ENCODE data around the gene LCK. TPM values are rescaled to one million over a fixed set of nuclear protein-coding genes. Genes with fewer than 3 reads are reported as not detected.

LCK gene
- polyA plus RNA-seq, 3 donors, result 0.15 to 2.2 (median 1.7) TPM

DNA sequence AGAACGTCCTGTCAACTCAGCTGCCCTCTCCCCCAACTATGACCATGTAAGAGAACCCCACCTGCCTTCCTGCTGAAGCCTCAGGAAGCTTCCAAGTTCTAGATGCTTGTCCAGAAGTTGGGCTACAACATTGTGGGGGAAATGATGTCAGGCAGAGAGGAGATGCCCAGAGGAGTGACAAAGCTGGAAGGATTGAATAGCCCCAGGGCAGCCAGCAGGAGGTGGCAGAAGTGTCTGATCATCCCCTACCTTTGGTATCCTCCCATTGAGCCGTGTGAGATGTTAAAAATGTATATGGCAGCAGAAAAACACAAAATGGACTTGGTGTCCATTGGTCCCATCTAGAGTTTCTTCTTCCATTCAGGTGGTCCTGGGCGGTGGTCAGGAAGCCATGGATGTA, 22.3 kb upstream of the LCK start:
- Histone ChIP-seq H3K4me2 (replicated peaks; ENCODE audit: extremely low read depth, low read length, poor library complexity, severe bottlenecking) (no peak overlapping the region), H2AFZ (ENCODE audit: insufficient read depth, low read depth, low read length, poor library complexity, severe bottlenecking) (no peak overlapping the region), H4K20me1 (ENCODE audit: insufficient read depth, low read length) (no peaks in the 10 kb centered on the region), H3K27ac (ENCODE audit: low read depth in 1 of 2, low read length in 2 of 2) (no peak overlapping the region), H3K4me1 (ENCODE audit: control insufficient read depth in 1 of 2, insufficient read depth in 2 of 2, low read length in 2 of 2) (no peaks in the 10 kb centered on the region), H3K4me3 (replicated peaks in 1 of 3; ENCODE audit: low read depth in 2 of 3, low read length in 3 of 3) (no peak overlapping the region), H3K9me3 (replicated peaks in 1 of 2; ENCODE audit: control insufficient read depth in 1 of 2, insufficient read depth in 1 of 2, low read length in 2 of 2) (no peaks in the 10 kb centered on the region), H3K9ac (ENCODE audit: insufficient read depth, low read length, poor library complexity, severe bottlenecking) (no peak overlapping the region), H3K36me3 (replicated peaks in 1 of 2; ENCODE audit: control insufficient read depth in 1 of 2, insufficient read depth in 2 of 2, low read length in 2 of 2) (peaks cover 62 to 82% of the 10 kb centered on the region in 2 donors), H3K27me3 (ENCODE audit: control insufficient read depth in 2 of 2, insufficient read depth in 2 of 2, low read length in 2 of 2) (no peaks in the 10 kb centered on the region), H3K79me2 (ENCODE audit: insufficient read depth, low read length) (peaks cover 2% of the 10 kb centered on the region)
- peak overlapping the region in 1 of 7 donors; percentile 69 for H3K27ac Mint-ChIP-seq
- peaks cover 0 to 2% (median 2%) of the 10 kb centered on the region in 3 donors for H3K27me3 Mint-ChIP-seq (ENCODE audit: low read depth in 3 of 3)
- intact Hi-C loops (cut with micrococcal nuclease), result loop anchor here in 1 of 2 donors (10.0 kb wide), 1 partner anchor 166 kb away; the partner anchor contains the start of gene BSDC1
- peaks cover 4% of the 10 kb centered on the region for H3K4me1 Mint-ChIP-seq
- no peak for DNase-seq
- H3K9me3 Mint-ChIP-seq, result no peaks in the 10 kb centered on the region
- no peak overlapping the region for H3K4me3 Mint-ChIP-seq
- TF ChIP-seq, protein P1, sequence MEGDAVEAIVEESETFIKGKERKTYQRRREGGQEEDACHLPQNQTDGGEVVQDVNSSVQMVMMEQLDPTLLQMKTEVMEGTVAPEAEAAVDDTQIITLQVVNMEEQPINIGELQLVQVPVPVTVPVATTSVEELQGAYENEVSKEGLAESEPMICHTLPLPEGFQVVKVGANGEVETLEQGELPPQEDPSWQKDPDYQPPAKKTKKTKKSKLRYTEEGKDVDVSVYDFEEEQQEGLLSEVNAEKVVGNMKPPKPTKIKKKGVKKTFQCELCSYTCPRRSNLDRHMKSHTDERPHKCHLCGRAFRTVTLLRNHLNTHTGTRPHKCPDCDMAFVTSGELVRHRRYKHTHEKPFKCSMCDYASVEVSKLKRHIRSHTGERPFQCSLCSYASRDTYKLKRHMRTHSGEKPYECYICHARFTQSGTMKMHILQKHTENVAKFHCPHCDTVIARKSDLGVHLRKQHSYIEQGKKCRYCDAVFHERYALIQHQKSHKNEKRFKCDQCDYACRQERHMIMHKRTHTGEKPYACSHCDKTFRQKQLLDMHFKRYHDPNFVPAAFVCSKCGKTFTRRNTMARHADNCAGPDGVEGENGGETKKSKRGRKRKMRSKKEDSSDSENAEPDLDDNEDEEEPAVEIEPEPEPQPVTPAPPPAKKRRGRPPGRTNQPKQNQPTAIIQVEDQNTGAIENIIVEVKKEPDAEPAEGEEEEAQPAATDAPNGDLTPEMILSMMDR (IDR thresholded peaks at IDR 0.05), result no peak
- no CpG with 5 or more reads among the region's 3 CpGs for WGBS (ENCODE audit: insufficient coverage)
- peaks cover 61 to 86% of the 10 kb centered on the region in 2 donors for H3K36me3 Mint-ChIP-seq

GRCh38 chr1:32231843-32232432, 19.1 kb upstream of the LCK start:
- Histone ChIP-seq H3K4me1 (ENCODE audit: control insufficient read depth in 1 of 2, insufficient read depth in 2 of 2, low read length in 2 of 2) (no peaks in the 10 kb centered on the region), H2AFZ (ENCODE audit: insufficient read depth, low read depth, low read length, poor library complexity, severe bottlenecking) (no peak overlapping the region), H3K79me2 (ENCODE audit: insufficient read depth, low read length) (no peaks in the 10 kb centered on the region), H3K27me3 (ENCODE audit: control insufficient read depth in 2 of 2, insufficient read depth in 2 of 2, low read length in 2 of 2) (no peaks in the 10 kb centered on the region), H3K9ac (ENCODE audit: insufficient read depth, low read length, poor library complexity, severe bottlenecking) (no peak overlapping the region), H3K4me2 (replicated peaks; ENCODE audit: extremely low read depth, low read length, poor library complexity, severe bottlenecking) (no peak overlapping the region), H4K20me1 (ENCODE audit: insufficient read depth, low read length) (no peaks in the 10 kb centered on the region), H3K9me3 (replicated peaks in 1 of 2; ENCODE audit: control insufficient read depth in 1 of 2, insufficient read depth in 1 of 2, low read length in 2 of 2) (no peaks in the 10 kb centered on the region), H3K4me3 (replicated peaks in 1 of 3; ENCODE audit: low read depth in 2 of 3, low read length in 3 of 3) (no peak overlapping the region), H3K27ac (ENCODE audit: low read depth in 1 of 2, low read length in 2 of 2) (no peak overlapping the region), H3K36me3 (replicated peaks in 1 of 2; ENCODE audit: control insufficient read depth in 1 of 2, insufficient read depth in 2 of 2, low read length in 2 of 2) (peaks cover 45 to 52% of the 10 kb centered on the region in 2 donors)
- Mint-ChIP-seq H3K27ac (peak overlapping the region in 2 of 7 donors; percentile 15 to 65), H3K27me3 (ENCODE audit: low read depth in 3 of 3) (peaks cover 0 to 2% (median 0%) of the 10 kb centered on the region in 3 donors), H3K9me3 (no peaks in the 10 kb centered on the region), H3K4me1 (no peaks in the 10 kb centered on the region), H3K4me3 (no peak overlapping the region), H3K36me3 (peaks cover 44 to 57% of the 10 kb centered on the region in 2 donors)
- DNase-seq, result no peak
- 91% methylated on average over 4 of the region's 5 CpGs for WGBS (ENCODE audit: insufficient coverage)
- intact Hi-C loops (cut with micrococcal nuclease), result no loop called here
- TF ChIP-seq, protein P1 (IDR thresholded peaks at IDR 0.05), result no peak
